SJSA1 (cell line): Measurements from ENCODE around the gene MED7. TPM values are rescaled to one million over a fixed set of nuclear protein-coding genes. Genes with fewer than 3 reads are reported as not detected.
"Not testable (repeated sequence)": the region's sequence is repeated elsewhere in the genome, so short reads cannot be mapped to it uniquely, and the experiment has no call there.

Experiments used
- DNase-seq, 2 experiments: peaks; one replicate each; pipeline ENCODE4 v3.0.0-alpha.2; 2015 to 2020; ENCODE audit warnings: low spot score in 2 of 2, low read depth in 1 of 2
- H3K27ac ChIP-seq: fragments of 250-450 bp; sonication (Bioruptor Pico); 2 replicates; pipeline ENCODE4 v1.5.1; 2020; ENCODE audit warnings: mild to moderate bottlenecking, moderate library complexity
- H3K27me3 ChIP-seq: fragments of 250-450 bp; sonication (Bioruptor Pico); replicated peaks from 2 replicates; pipeline ENCODE4 v1.5.1; 2020; ENCODE audit warnings: mild to moderate bottlenecking, moderate library complexity
- H3K36me3 ChIP-seq: fragments of 250-450 bp; sonication (Bioruptor Pico); 2 replicates; pipeline ENCODE4 v1.5.1; 2020; ENCODE audit warnings: mild to moderate bottlenecking
- H3K4me1 ChIP-seq: fragments of 250-450 bp; sonication (Bioruptor Pico); replicated peaks from 2 replicates; pipeline ENCODE4 v1.6.1; 2021; ENCODE audit warnings: mild to moderate bottlenecking
- H3K4me3 ChIP-seq: fragments of 250-450 bp; sonication (Bioruptor Pico); 2 replicates; pipeline ENCODE4 v1.5.1; 2020; ENCODE audit warnings: mild to moderate bottlenecking
- H3K9me3 ChIP-seq: fragments of 250-450 bp; sonication (Bioruptor Pico); replicated peaks from 2 replicates; pipeline ENCODE4 v1.5.1; 2020; ENCODE audit warnings: mild to moderate bottlenecking
- total RNA-seq: library from RNA; depleted of rRNA; stranded (reverse); fragments of >200 nt; shearing (Covaris generic); gene quantifications from 2 replicates; pipeline ENCODE4 v1.2.3, GENCODE V29; 2014; rRNA removed

Gene MED7
- total RNA-seq, result 22.8 and 24.7 TPM in 2 replicates

- H3K36me3 ChIP-seq, result peaks cover 27% of the 10 kb centered on the region
- H3K9me3 ChIP-seq, result no peaks in the 10 kb centered on the region
- H3K27ac ChIP-seq, result peak within 1 kb of the TSS; percentile 86
- peak; percentile 99 for DNase-seq
- no peaks in the 10 kb centered on the region for H3K27me3 ChIP-seq
- H3K4me3 ChIP-seq, result peak within 1 kb of the TSS; percentile 69
- peaks cover 11% of the 10 kb centered on the region for H3K4me1 ChIP-seq
These were observed at the start of gene MED7 for GRCh38 chr5:157142317-157143126. MED7 (minus strand) TSS chr5:157142865; CDS start chr5:157139431, 3,434 bp downstream.

- no peak overlapping the region for H3K4me3 ChIP-seq
- DNase-seq, result no peak
- no peaks in the 10 kb centered on the region for H3K4me1 ChIP-seq
- no peaks in the 10 kb centered on the region; the same call in 1 of the 2 replicates for H3K9me3 ChIP-seq
- peaks cover 26% of the 10 kb centered on the region for H3K27me3 ChIP-seq
- no peak overlapping the region for H3K27ac ChIP-seq
- no peaks in the 10 kb centered on the region for H3K36me3 ChIP-seq
These were observed 46.6 kb upstream of the MED7 start for GRCh38 chr5:157189223-157189622.

GRCh38 chr5:157188270-157188669 is 45.6 kb upstream of the MED7 start:
- Histone ChIP-seq H3K27ac (no peak overlapping the region), H3K27me3 (peaks cover 25% of the 10 kb centered on the region), H3K36me3 (no peaks in the 10 kb centered on the region), H3K4me1 (no peaks in the 10 kb centered on the region), H3K4me3 (no peak overlapping the region), H3K9me3 (no peaks in the 10 kb centered on the region; the same call in 1 of the 2 replicates)
- no peak for DNase-seq

GRCh38 chr5:157187046-157187754 is 44.5 kb upstream of the MED7 start:
- no peaks in the 10 kb centered on the region for H3K36me3 ChIP-seq
- H3K4me3 ChIP-seq, result no peak overlapping the region
- no peak for DNase-seq
- H3K4me1 ChIP-seq, result no peaks in the 10 kb centered on the region
- no peaks in the 10 kb centered on the region; the same call in 1 of the 2 replicates for H3K9me3 ChIP-seq
- H3K27ac ChIP-seq, result no peak overlapping the region
- H3K27me3 ChIP-seq, result peaks cover 21% of the 10 kb centered on the region

- H3K36me3 ChIP-seq, result no peaks in the 10 kb centered on the region
- H3K27me3 ChIP-seq, result peaks cover 18% of the 10 kb centered on the region
- H3K4me1 ChIP-seq, result no peaks in the 10 kb centered on the region
- DNase-seq, result no peak
- no peak overlapping the region for H3K4me3 ChIP-seq
- H3K9me3 ChIP-seq, result no peaks in the 10 kb centered on the region; the same call in 1 of the 2 replicates
- H3K27ac ChIP-seq, result no peak overlapping the region
These were observed 43.8 kb upstream of the MED7 start for GRCh38 chr5:157186309-157187045.

GRCh38 chr5:157185122-157185521 is 42.5 kb upstream of the MED7 start:
- not testable (repeated sequence) for H3K4me3 ChIP-seq, H3K36me3 ChIP-seq, H3K27ac ChIP-seq, DNase-seq, H3K9me3 ChIP-seq, H3K4me1 ChIP-seq
- peaks cover 13% of the 10 kb centered on the region for H3K27me3 ChIP-seq

GRCh38 chr5:157184117-157184670 is 41.5 kb upstream of the MED7 start:
- no peak for DNase-seq
- Histone ChIP-seq H3K4me3 (no peak overlapping the region), H3K27ac (no peak overlapping the region), H3K27me3 (peaks cover 13% of the 10 kb centered on the region), H3K9me3 (no peaks in the 10 kb centered on the region; the same call in 1 of the 2 replicates), H3K36me3 (no peaks in the 10 kb centered on the region), H3K4me1 (no peaks in the 10 kb centered on the region)

GRCh38 chr5:157182143-157182757 is 39.6 kb upstream of the MED7 start:
- no peak for DNase-seq
- Histone ChIP-seq H3K4me3 (no peak overlapping the region), H3K4me1 (no peaks in the 10 kb centered on the region), H3K27ac (no peak overlapping the region), H3K36me3 (no peaks in the 10 kb centered on the region), H3K9me3 (no peaks in the 10 kb centered on the region; the same call in 1 of the 2 replicates), H3K27me3 (peaks cover 9% of the 10 kb centered on the region)

GRCh38 chr5:157180374-157181264 is 38.0 kb upstream of the MED7 start, which contains the start of gene ITK:
ITK (plus strand) TSS chr5:157180840; CDS start chr5:157180978, 138 bp downstream.
- Histone ChIP-seq H3K4me1 (no peaks in the 10 kb centered on the region), H3K27ac (no peak within 1 kb of the TSS), H3K4me3 (no peak within 1 kb of the TSS), H3K27me3 (peaks cover 6% of the 10 kb centered on the region), H3K9me3 (no peaks in the 10 kb centered on the region; the same call in 1 of the 2 replicates), H3K36me3 (no peaks in the 10 kb centered on the region)
- no peak for DNase-seq

- H3K4me3 ChIP-seq, result no peak overlapping the region
- H3K4me1 ChIP-seq, result no peaks in the 10 kb centered on the region
- no peaks in the 10 kb centered on the region for H3K36me3 ChIP-seq
- no peaks in the 10 kb centered on the region; the same call in 1 of the 2 replicates for H3K9me3 ChIP-seq
- H3K27me3 ChIP-seq, result no peaks in the 10 kb centered on the region; the same call in 1 of the 2 replicates
- DNase-seq, result no peak
- no peak overlapping the region for H3K27ac ChIP-seq
These were observed 36.3 kb upstream of the MED7 start for GRCh38 chr5:157178966-157179365.

GRCh38 chr5:157177953-157178352 is 35.3 kb upstream of the MED7 start:
- no peaks in the 10 kb centered on the region for H3K36me3 ChIP-seq
- DNase-seq, result no peak
- no peaks in the 10 kb centered on the region for H3K9me3 ChIP-seq
- no peak overlapping the region for H3K27ac ChIP-seq
- no peak overlapping the region for H3K4me3 ChIP-seq
- H3K27me3 ChIP-seq, result no peaks in the 10 kb centered on the region
- no peaks in the 10 kb centered on the region for H3K4me1 ChIP-seq

- Histone ChIP-seq H3K36me3 (no peaks in the 10 kb centered on the region), H3K4me1 (no peaks in the 10 kb centered on the region), H3K27ac (no peak overlapping the region), H3K27me3 (no peaks in the 10 kb centered on the region), H3K4me3 (no peak overlapping the region), H3K9me3 (no peaks in the 10 kb centered on the region)
- DNase-seq, result no peak
These were observed 32.5 kb upstream of the MED7 start for GRCh38 chr5:157175071-157175612.
